ENCODE results near the gene TPPP2. TPM values are rescaled to one million over a fixed set of nuclear protein-coding genes. Genes with fewer than 3 reads are reported as not detected.

The TPPP2 gene
- total and polyA plus RNA-seq, 2 of the 4 experiments (the other 2 are of a cell fraction): not detected

DNA sequence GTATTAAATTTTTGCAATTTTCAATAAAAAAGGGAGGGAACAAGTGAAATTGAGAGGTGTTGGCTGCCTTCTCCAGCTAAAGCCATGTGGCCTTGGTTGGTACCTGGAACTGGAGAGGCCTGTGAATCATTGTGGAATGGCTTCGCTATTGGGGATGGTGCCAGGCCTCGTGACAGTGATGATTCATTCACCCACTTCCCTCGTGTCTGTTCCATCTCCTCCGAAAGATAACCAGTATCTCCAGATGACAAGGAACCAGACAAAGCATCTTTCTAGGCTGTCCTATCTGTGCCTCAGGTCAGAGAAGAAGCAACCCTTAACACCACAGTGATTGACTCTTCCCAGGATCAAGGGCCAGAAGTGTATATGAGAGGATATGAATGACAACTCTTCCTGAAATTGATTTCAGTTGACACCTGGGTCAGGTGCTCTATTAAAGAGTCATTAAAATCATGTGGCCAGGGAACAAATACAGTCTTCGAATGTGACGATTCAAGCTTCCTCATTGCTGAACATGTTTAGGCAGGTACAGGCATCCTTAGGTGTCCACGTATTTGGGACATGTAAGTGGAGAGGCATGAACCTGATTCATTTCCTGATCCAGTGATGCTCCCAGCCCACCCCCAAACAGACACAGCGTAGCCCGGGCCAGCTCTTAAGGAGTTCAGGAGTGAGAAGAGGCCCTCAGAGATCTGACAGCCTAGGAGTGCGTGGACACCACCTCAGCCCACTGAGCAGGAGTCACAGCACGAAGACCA, 11.8 kb downstream of the TPPP2 start, which contains the start of gene RNASE7:
TSS of gene RNASE7 (plus strand) at position 687 of the 758 bp plus-strand sequence. CDS start 631 bp downstream, outside the sequence.
- no peak within 1 kb of the TSS for H4K8ac ChIP-seq (ENCODE audit: low read depth in 2 of 2, low read length in 2 of 2)
- in situ Hi-C loops (cut with MboI; ENCODE audit: low sequenced_read_pairs) (no loop called here), intact Hi-C loops (cut with micrococcal nuclease) (loop anchor here (2.0 kb wide), 1 partner anchor 71 kb away; no protein-coding TSS in a partner anchor), dilution Hi-C loops (cut with HindIII; ENCODE audit: low sequenced_read_pairs, unreplicated experiment) (no loop called here)
- DNase-seq (peak; percentile 54), ATAC-seq (ENCODE audit: low read depth) (no peak)
- no peak within 1 kb of the TSS for H3K56ac ChIP-seq (ENCODE audit: extremely low read depth, insufficient read depth, low read length)
- H2BK20ac ChIP-seq (ENCODE audit: low read depth, low read length): no peak within 1 kb of the TSS
- H4K20me1 ChIP-seq (ENCODE audit: insufficient read depth, low read length): no peaks in the 10 kb centered on the region
- no peak within 1 kb of the TSS for H2AK5ac ChIP-seq (ENCODE audit: low read depth, low read length)
- H3K14ac ChIP-seq (replicated peaks; ENCODE audit: low read depth, low read length): no peak within 1 kb of the TSS
- H3K4me2 ChIP-seq (ENCODE audit: low read depth, low read length): no peak within 1 kb of the TSS
- no peaks in the 10 kb centered on the region for H3K79me1 ChIP-seq (ENCODE audit: low read depth in 1 of 2, low read length in 2 of 2)
- peaks cover 26% of the 10 kb centered on the region for H3K27me3 ChIP-seq (ENCODE audit: control insufficient read depth, insufficient read depth, low read length)
- H3K9me1 ChIP-seq (ENCODE audit: insufficient read depth, low read length): no peaks in the 10 kb centered on the region
- no peak within 1 kb of the TSS for H2AFZ ChIP-seq (replicated peaks; ENCODE audit: low read length, poor library complexity)
- no peaks in the 10 kb centered on the region for H3K36me3 ChIP-seq (ENCODE audit: control insufficient read depth, insufficient read depth, low read length)
- no peaks in the 10 kb centered on the region for H3K9me3 ChIP-seq (ENCODE audit: control insufficient read depth, insufficient read depth, low read length)
- no peak within 1 kb of the TSS for H2BK120ac ChIP-seq (ENCODE audit: low read depth, low read length)
- no peak within 1 kb of the TSS for H2AK9ac ChIP-seq (replicated peaks; ENCODE audit: low read depth, low read length, poor library complexity)
- no peak within 1 kb of the TSS for H3K4ac ChIP-seq (ENCODE audit: low read depth, low read length)
- CTCF ChIA-PET: interaction anchor here (3.7 kb wide), 1 partner anchor 27 kb away, joined by 37 read pairs; no protein-coding TSS in a partner anchor
- no peak within 1 kb of the TSS for H3K23ac ChIP-seq (ENCODE audit: low read depth, low read length)
- H3K18ac ChIP-seq (ENCODE audit: low read depth, low read length): no peak within 1 kb of the TSS
- no peak within 1 kb of the TSS for H3K27ac ChIP-seq (ENCODE audit: insufficient read depth, low read length)
- no peak within 1 kb of the TSS for H4K91ac ChIP-seq (ENCODE audit: insufficient read depth, low read depth, low read length)
- H3K4me1 ChIP-seq (ENCODE audit: control insufficient read depth, insufficient read depth, low read length): peaks cover 2% of the 10 kb centered on the region; the same call in 1 of the 2 replicates
- BruUV-seq (replicated peaks): no TSS peak
- no peak within 1 kb of the TSS for H3K4me3 ChIP-seq (ENCODE audit: insufficient read depth, low read depth, low read length)
- no peak within 1 kb of the TSS for H4K5ac ChIP-seq (ENCODE audit: low read depth, low read length)
- POLR2A ChIA-PET (ENCODE audit: unreplicated experiment): no interaction called here
- H2BK5ac ChIP-seq (ENCODE audit: low read depth, low read length, poor library complexity, severe bottlenecking): no peak within 1 kb of the TSS
- H2BK15ac ChIP-seq (ENCODE audit: low read depth, low read length): no peak within 1 kb of the TSS
- no peak within 1 kb of the TSS for H3K9ac ChIP-seq (ENCODE audit: low read depth, low read length)
- WGBS, 2 experiments (ENCODE audit: extremely low coverage in 2 of 2, insufficient read length in 1 of 2): 93% methylated on average over 3 of the region's 11 CpGs; no CpG with 5 or more reads in 1 of the 2 experiments
- TF ChIP-seq BHLHE40 (IDR thresholded peaks at IDR 0.05; ENCODE audit: low read depth, low read length) (peak; percentile 17; the same call in 1 of the 2 replicates), SMC3 (IDR thresholded peaks at IDR 0.05; ENCODE audit: low read depth, low read length) (no peak), RCOR1 (IDR thresholded peaks at IDR 0.05; ENCODE audit: insufficient replicate concordance, low read length) (no peak), NFE2L2 (IDR thresholded peaks at IDR 0.05; ENCODE audit: low read depth, low read length) (no peak), CHD1 (IDR thresholded peaks at IDR 0.05; ENCODE audit: low read depth, low read length) (no peak), RAD21 (IDR thresholded peaks at IDR 0.05; ENCODE audit: low read length) (no peak), RFX5 (IDR thresholded peaks at IDR 0.05; ENCODE audit: low read depth, low read length) (no peak), CEBPB (IDR thresholded peaks at IDR 0.05; ENCODE audit: low read depth, low read length) (no peak), MAZ (IDR thresholded peaks at IDR 0.05; ENCODE audit: borderline replicate concordance, low read depth, low read length) (no peak), FOS (IDR thresholded peaks at IDR 0.05; ENCODE audit: low read depth, low read length) (0 out of 2 replicates have a peak, but pooled peaks have one; percentile 11), MAFK (IDR thresholded peaks at IDR 0.05; ENCODE audit: low read depth, low read length) (no peak), POLR2A (IDR thresholded peaks at IDR 0.05; ENCODE audit: low read depth, low read length) (no peak)
- TF ChIP-seq, protein P1, sequence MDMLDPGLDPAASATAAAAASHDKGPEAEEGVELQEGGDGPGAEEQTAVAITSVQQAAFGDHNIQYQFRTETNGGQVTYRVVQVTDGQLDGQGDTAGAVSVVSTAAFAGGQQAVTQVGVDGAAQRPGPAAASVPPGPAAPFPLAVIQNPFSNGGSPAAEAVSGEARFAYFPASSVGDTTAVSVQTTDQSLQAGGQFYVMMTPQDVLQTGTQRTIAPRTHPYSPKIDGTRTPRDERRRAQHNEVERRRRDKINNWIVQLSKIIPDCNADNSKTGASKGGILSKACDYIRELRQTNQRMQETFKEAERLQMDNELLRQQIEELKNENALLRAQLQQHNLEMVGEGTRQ (IDR thresholded peaks at IDR 0.05; ENCODE audit: low read depth, low read length): peak; percentile 52; the same call in 1 of the 2 replicates
- TF ChIP-seq, protein P2, sequence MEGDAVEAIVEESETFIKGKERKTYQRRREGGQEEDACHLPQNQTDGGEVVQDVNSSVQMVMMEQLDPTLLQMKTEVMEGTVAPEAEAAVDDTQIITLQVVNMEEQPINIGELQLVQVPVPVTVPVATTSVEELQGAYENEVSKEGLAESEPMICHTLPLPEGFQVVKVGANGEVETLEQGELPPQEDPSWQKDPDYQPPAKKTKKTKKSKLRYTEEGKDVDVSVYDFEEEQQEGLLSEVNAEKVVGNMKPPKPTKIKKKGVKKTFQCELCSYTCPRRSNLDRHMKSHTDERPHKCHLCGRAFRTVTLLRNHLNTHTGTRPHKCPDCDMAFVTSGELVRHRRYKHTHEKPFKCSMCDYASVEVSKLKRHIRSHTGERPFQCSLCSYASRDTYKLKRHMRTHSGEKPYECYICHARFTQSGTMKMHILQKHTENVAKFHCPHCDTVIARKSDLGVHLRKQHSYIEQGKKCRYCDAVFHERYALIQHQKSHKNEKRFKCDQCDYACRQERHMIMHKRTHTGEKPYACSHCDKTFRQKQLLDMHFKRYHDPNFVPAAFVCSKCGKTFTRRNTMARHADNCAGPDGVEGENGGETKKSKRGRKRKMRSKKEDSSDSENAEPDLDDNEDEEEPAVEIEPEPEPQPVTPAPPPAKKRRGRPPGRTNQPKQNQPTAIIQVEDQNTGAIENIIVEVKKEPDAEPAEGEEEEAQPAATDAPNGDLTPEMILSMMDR (conservative IDR thresholded peaks at IDR 0.05; ENCODE audit: low read depth, low read length): no peak
- TF ChIP-seq, protein P3, sequence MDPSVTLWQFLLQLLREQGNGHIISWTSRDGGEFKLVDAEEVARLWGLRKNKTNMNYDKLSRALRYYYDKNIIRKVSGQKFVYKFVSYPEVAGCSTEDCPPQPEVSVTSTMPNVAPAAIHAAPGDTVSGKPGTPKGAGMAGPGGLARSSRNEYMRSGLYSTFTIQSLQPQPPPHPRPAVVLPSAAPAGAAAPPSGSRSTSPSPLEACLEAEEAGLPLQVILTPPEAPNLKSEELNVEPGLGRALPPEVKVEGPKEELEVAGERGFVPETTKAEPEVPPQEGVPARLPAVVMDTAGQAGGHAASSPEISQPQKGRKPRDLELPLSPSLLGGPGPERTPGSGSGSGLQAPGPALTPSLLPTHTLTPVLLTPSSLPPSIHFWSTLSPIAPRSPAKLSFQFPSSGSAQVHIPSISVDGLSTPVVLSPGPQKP (IDR thresholded peaks at IDR 0.05; ENCODE audit: borderline replicate concordance, low read depth, low read length): no peak

Data from IMR-90 (cell line).